Measurements from ENCODE around the gene MRPL55.

DNA sequence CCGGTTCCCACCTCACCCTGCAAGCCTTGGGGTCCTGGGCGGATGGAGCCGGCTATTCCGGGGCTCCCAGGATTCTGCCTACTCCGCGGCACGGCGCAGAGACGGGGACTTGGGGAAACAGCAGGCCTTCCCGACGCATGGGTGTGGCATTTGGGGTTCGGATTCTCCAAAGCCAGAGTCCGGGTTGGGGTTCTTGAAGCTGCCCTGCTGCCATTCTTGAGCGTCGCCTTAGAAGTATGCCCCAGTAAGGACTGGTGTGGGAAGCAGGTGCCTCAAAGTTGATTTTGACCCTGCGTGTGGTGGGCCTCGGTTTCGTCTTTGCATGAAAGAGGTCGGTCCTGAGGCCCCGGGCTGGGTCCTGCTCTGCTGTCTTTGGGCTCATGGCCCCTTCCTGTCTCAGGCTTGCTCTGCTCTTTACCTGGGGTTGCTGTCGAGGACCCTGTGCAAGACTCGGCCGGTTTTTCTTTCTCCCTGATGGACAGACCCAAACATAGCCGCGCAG is 31.7 kb upstream of the MRPL55 start:
- TF ChIP-seq MAFK (IDR thresholded peaks at IDR 0.05; ENCODE audit: low read depth, low read length) (no peak), POLR2A (IDR thresholded peaks at IDR 0.05; ENCODE audit: low read depth, low read length) (no peak), SMC3 (IDR thresholded peaks at IDR 0.05; ENCODE audit: low read depth, low read length) (no peak), MXI1 (IDR thresholded peaks at IDR 0.05; ENCODE audit: borderline replicate concordance, low read depth, low read length) (no peak), CEBPB (IDR thresholded peaks at IDR 0.05; ENCODE audit: low read depth, low read length) (no peak), FOS (IDR thresholded peaks at IDR 0.05; ENCODE audit: low read depth, low read length) (no peak), MAZ (IDR thresholded peaks at IDR 0.05; ENCODE audit: borderline replicate concordance, low read depth, low read length) (no peak), RAD21 (IDR thresholded peaks at IDR 0.05; ENCODE audit: low read length) (no peak), RFX5 (IDR thresholded peaks at IDR 0.05; ENCODE audit: low read depth, low read length) (no peak), NFE2L2 (IDR thresholded peaks at IDR 0.05; ENCODE audit: low read depth, low read length) (no peak), CHD1 (IDR thresholded peaks at IDR 0.05; ENCODE audit: low read depth, low read length) (no peak)
- TF ChIP-seq, protein P1, sequence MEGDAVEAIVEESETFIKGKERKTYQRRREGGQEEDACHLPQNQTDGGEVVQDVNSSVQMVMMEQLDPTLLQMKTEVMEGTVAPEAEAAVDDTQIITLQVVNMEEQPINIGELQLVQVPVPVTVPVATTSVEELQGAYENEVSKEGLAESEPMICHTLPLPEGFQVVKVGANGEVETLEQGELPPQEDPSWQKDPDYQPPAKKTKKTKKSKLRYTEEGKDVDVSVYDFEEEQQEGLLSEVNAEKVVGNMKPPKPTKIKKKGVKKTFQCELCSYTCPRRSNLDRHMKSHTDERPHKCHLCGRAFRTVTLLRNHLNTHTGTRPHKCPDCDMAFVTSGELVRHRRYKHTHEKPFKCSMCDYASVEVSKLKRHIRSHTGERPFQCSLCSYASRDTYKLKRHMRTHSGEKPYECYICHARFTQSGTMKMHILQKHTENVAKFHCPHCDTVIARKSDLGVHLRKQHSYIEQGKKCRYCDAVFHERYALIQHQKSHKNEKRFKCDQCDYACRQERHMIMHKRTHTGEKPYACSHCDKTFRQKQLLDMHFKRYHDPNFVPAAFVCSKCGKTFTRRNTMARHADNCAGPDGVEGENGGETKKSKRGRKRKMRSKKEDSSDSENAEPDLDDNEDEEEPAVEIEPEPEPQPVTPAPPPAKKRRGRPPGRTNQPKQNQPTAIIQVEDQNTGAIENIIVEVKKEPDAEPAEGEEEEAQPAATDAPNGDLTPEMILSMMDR (conservative IDR thresholded peaks at IDR 0.05; ENCODE audit: low read depth, low read length) = no peak
- TF ChIP-seq, protein P2, sequence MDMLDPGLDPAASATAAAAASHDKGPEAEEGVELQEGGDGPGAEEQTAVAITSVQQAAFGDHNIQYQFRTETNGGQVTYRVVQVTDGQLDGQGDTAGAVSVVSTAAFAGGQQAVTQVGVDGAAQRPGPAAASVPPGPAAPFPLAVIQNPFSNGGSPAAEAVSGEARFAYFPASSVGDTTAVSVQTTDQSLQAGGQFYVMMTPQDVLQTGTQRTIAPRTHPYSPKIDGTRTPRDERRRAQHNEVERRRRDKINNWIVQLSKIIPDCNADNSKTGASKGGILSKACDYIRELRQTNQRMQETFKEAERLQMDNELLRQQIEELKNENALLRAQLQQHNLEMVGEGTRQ (IDR thresholded peaks at IDR 0.05; ENCODE audit: low read depth, low read length) = no peak
- TF ChIP-seq, protein P3, sequence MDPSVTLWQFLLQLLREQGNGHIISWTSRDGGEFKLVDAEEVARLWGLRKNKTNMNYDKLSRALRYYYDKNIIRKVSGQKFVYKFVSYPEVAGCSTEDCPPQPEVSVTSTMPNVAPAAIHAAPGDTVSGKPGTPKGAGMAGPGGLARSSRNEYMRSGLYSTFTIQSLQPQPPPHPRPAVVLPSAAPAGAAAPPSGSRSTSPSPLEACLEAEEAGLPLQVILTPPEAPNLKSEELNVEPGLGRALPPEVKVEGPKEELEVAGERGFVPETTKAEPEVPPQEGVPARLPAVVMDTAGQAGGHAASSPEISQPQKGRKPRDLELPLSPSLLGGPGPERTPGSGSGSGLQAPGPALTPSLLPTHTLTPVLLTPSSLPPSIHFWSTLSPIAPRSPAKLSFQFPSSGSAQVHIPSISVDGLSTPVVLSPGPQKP (IDR thresholded peaks at IDR 0.05; ENCODE audit: borderline replicate concordance, low read depth, low read length) = no peak
